Effector memory CD8-positive, alpha-beta T cell (primary cell): ENCODE measurements around the gene CACNA1C.
"Not testable (repeated sequence)": the region's sequence is repeated elsewhere in the genome, so short reads cannot be mapped to it uniquely, and the experiment has no call there.

Experiments
- ATAC-seq: fragments of 150-1000 bp; cut with Tn5 transposase; replicated peaks from 2 replicates; pipeline ENCODE4 v1.10.0; 2021; ENCODE audit warnings: mild to moderate bottlenecking, moderate library complexity
- DNase-seq, 3 experiments: peaks; one replicate each; pipeline ENCODE4 v3.0.0; 2021
- H3K27ac Mint-ChIP-seq, 2 donors: one replicate each; pipeline ENCODE4 v1.8.0; 2022; ENCODE audit warnings: mild to moderate bottlenecking in 2 of 2, mixed read lengths in 2 of 2, moderate library complexity in 2 of 2
- H3K27me3 Mint-ChIP-seq, 2 donors: one replicate each; pipeline ENCODE4 v1.8.0; 2022; ENCODE audit warnings: mixed read lengths in 2 of 2
- H3K36me3 Mint-ChIP-seq: one replicate; pipeline ENCODE4 v1.8.0; 2022; ENCODE audit warnings: mild to moderate bottlenecking, moderate library complexity, mixed read lengths; ENCODE audit not compliant: insufficient read depth
- H3K4me1 Mint-ChIP-seq, 2 donors: one replicate each; pipeline ENCODE4 v1.8.0; 2022; ENCODE audit warnings: low read depth in 2 of 2, mixed read lengths in 2 of 2
- H3K4me3 Mint-ChIP-seq, 2 donors: one replicate each; pipeline ENCODE4 v1.8.0; 2022; ENCODE audit warnings: mild to moderate bottlenecking in 2 of 2, mixed read lengths in 2 of 2, moderate library complexity in 2 of 2
- H3K9me3 Mint-ChIP-seq, 2 donors: one replicate each; pipeline ENCODE4 v1.8.0; 2022; ENCODE audit warnings: mixed read lengths in 2 of 2

The CACNA1C gene

DNA sequence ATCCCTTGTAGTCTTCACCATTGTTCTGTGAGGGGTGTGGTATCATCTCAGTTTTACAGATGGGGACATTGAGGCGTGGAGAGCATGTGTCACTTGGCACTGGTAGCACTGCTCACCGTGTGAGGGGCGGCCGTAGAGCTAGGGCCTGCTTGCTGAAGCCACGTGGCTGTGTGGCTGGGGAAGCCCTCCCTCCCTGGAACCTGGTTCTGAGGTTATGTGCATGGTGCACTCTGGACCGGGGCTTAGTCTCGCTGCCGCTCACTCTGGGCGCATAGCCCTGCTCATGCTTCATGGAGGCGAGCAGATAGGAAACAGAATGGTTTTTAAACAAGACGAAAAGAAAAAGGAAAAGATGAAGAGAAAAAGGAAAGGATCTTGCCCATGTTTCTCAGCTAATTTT, 46.1 kb downstream of the CACNA1C start:
- H3K27me3 Mint-ChIP-seq = peaks cover 18 to 28% of the 10 kb centered on the region in 2 donors
- no peak overlapping the region for H3K4me3 Mint-ChIP-seq
- H3K36me3 Mint-ChIP-seq = no peaks in the 10 kb centered on the region
- DNase-seq (no peak), ATAC-seq (no peak)
- no peak overlapping the region for H3K27ac Mint-ChIP-seq
- no peaks in the 10 kb centered on the region for H3K9me3 Mint-ChIP-seq
- H3K4me1 Mint-ChIP-seq = peaks cover 0 to 4% of the 10 kb centered on the region in 2 donors

DNA sequence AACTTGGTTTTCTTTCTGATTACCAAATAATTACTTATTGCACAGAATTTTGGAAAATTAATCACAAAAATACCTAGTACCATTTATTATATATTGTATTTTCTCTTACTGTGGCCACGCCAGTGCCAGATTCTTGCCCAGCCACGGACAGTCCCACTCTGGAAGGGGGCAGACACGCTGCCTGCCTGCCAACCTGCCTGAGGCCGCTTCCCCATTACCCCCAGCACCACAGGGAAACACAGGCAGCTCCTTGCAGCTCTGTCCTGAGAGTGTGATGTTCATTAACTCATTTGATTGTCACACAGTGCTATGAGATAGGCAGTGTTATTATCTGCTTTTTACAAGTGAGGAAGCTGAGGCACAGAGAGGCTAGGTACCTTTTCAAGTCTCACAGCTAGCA, 46.8 kb downstream of the CACNA1C start:
- no peaks in the 10 kb centered on the region for H3K9me3 Mint-ChIP-seq
- H3K4me1 Mint-ChIP-seq = peaks cover 0 to 2% of the 10 kb centered on the region in 2 donors
- ATAC-seq = no peak
- H3K4me3 Mint-ChIP-seq = no peak overlapping the region
- H3K27me3 Mint-ChIP-seq = peaks cover 18 to 29% of the 10 kb centered on the region in 2 donors
- H3K27ac Mint-ChIP-seq = no peak overlapping the region
- DNase-seq = no peak
- H3K36me3 Mint-ChIP-seq = no peaks in the 10 kb centered on the region

DNA sequence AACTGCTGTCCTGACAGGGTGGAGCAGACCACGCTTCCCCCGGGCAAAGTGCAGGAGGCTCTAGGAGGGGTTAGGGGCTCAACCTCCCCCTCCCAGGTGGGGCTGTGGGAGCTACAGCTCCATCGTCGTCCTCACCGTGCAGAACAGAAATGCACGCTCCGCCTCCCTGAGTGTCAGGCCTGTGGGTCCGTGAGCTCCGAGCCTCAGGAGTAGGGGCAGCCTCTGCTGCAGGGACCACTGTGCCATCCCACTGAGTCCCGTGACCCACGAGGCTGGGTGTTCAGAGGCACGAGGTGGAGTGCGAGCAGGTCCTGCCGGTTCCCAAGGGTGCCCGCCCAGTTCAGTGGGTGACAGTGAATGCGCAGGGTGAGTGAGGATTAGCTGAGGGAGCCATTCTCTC, 48.6 kb downstream of the CACNA1C start:
- no peaks in the 10 kb centered on the region for H3K9me3 Mint-ChIP-seq
- no peak for DNase-seq
- no peak for ATAC-seq
- no peak overlapping the region for H3K27ac Mint-ChIP-seq
- peaks cover 18 to 36% of the 10 kb centered on the region in 2 donors for H3K27me3 Mint-ChIP-seq
- H3K4me3 Mint-ChIP-seq = no peak overlapping the region
- no peaks in the 10 kb centered on the region for H3K36me3 Mint-ChIP-seq
- H3K4me1 Mint-ChIP-seq = no peaks in the 10 kb centered on the region

DNA sequence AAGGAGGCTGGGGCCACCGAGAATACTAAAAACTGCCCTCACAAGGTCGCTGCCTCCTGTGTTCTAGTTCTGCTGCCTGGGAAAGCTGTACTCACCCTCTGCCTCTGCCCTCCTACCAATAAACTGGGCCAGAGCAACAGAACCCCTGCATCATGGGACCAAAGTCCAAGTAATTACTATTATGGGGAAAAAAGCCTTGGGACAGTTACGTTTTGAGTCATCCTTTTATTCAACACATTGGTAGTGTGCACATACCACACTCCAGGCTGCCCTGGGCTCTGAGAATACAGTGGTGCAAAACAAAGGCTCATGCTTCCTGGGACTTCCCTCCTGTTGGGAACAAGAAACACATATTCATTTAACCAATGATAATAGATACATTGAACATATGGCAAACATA, 49.0 kb downstream of the CACNA1C start:
- no peak for ATAC-seq
- H3K27me3 Mint-ChIP-seq = peaks cover 18 to 36% of the 10 kb centered on the region in 2 donors

DNA sequence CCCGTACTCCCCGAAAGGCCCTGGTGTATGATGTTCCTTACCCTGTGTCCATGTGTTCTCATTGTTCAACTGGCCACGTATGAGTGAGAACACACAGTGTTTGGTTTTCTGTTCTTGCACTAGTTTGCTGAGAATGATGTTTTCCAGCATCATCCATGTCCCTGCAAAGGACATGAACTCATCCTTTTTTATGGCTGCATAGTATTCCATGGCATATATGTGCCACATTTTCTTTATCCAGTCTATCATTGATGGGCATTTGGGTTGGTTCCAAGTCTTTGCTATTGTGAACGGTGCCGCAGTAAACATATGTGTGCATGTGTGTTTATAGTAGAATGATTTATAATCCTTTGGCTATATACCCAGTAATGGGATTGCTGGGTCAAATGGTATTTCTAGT, 49.9 kb downstream of the CACNA1C start:
- H3K36me3 Mint-ChIP-seq, H3K9me3 Mint-ChIP-seq, H3K27ac Mint-ChIP-seq, H3K4me1 Mint-ChIP-seq, ATAC-seq, H3K4me3 Mint-ChIP-seq, DNase-seq: not testable (repeated sequence)
- H3K27me3 Mint-ChIP-seq = peaks cover 17 to 35% of the 10 kb centered on the region in 2 donors

More for the DNA sequence above, 49.0 kb downstream of the CACNA1C start:
- Mint-ChIP-seq H3K36me3 (no peaks in the 10 kb centered on the region), H3K4me3 (no peak overlapping the region), H3K27ac (no peak overlapping the region), H3K9me3 (no peaks in the 10 kb centered on the region), H3K4me1 (no peaks in the 10 kb centered on the region)
- DNase-seq = no peak

DNA sequence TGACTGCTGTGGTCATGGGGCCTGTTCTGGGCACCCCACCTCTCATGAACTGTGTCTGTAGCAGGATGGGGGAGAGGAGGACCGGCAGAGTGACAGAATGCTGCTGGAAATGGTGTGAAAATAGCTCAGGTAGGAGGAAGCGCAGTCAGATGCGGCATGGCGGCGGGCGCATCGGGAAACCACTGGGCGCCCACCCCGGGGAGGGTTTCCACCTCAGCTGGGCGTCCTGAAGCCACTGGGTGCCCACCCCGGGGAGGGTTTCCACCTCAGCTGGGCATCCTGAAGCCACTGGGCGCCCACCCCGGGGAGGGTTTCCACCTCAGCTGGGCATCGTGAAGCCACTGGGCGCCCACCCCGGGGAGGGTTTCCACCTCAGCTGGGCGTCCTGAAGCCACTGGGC, 52.6 kb downstream of the CACNA1C start:
- not testable (repeated sequence) for H3K27ac Mint-ChIP-seq, ATAC-seq, H3K9me3 Mint-ChIP-seq, H3K36me3 Mint-ChIP-seq, DNase-seq, H3K4me3 Mint-ChIP-seq, H3K4me1 Mint-ChIP-seq
- peaks cover 11 to 35% of the 10 kb centered on the region in 2 donors for H3K27me3 Mint-ChIP-seq

DNA sequence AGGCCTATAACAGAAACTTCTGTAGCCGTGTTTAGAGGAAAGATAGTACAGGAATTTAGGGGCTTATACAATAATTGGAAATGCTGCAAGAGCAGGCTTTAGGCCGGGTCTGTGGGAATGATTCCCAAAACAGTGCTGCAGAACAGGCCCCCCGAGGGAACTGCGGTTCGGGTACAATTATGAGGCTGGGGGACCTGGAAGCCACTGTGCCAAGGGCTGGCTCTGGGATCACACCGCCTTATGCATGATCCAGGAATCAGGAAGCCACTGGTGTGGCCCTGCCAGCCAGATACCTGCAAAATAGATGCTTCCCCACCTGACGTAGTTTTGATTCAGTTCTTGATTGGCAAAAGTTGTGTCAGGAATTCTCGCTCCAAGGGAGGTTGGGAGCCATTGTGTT, 55.4 kb downstream of the CACNA1C start:
- DNase-seq = no peak
- Mint-ChIP-seq H3K4me3 (no peak overlapping the region), H3K9me3 (no peaks in the 10 kb centered on the region), H3K27me3 (peaks cover 20 to 47% of the 10 kb centered on the region in 2 donors), H3K36me3 (no peaks in the 10 kb centered on the region), H3K27ac (no peak overlapping the region), H3K4me1 (no peaks in the 10 kb centered on the region)
- ATAC-seq = no peak

DNA sequence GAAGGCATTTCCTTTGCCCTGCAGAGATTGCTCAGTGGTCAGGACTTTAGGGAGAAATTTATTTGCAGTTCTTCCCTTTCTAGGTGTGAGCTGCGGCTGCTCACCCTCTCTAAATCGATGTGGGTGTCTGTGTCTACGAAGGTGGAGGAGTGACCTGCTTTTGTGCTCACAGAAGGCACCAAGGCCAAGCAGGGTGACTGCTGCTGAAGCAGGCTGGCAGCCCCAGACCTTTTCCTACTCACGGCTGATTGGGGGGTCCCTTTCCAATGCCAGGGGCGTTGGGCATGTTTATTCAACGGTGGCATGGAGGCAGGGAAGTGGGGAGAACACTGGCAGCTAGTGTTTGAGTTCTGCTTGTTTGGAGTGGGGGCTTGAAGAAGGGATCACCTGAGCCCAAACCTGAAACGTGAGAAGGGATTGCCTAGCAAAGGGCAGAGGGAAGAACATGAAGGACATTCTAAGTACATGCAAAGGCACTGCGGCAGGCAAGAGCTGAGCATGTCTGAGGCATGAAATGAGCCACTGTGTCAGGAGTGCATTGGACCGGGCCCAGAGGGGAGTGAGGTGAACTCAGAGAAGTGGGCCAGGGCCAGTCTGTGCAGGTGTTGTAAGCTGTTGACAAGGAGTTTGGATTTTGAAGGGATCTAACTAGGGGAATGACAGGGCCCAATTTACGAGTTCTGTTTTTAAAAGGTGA, 56.3 kb downstream of the CACNA1C start:
- DNase-seq (no peak), ATAC-seq (no peak)
- Mint-ChIP-seq H3K27me3 (peaks cover 20 to 47% of the 10 kb centered on the region in 2 donors), H3K27ac (no peak overlapping the region), H3K36me3 (no peaks in the 10 kb centered on the region), H3K4me1 (no peaks in the 10 kb centered on the region), H3K9me3 (no peaks in the 10 kb centered on the region), H3K4me3 (no peak overlapping the region)

DNA sequence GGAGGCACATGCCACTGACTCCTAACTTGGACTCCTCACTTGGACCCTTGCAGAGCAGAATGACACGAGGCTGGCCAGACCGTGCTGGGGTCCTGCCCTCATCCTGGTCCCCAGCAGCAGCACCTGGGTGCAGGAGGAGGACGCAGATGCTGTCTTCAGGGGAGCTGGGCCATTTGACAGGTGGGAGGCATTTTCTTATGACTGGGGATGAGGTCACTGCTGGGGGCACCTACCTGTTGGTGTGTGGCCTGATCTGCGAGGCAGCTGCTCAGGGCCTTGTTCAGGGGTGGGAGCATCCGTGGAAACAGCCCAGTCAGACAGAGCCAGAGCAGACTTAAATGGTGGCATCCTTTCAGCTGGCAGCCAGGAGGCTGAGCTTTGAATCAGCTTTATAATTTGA, 57.3 kb downstream of the CACNA1C start:
- Mint-ChIP-seq H3K27ac (no peak overlapping the region), H3K9me3 (no peaks in the 10 kb centered on the region), H3K27me3 (peaks cover 20 to 41% of the 10 kb centered on the region in 2 donors), H3K4me3 (no peak overlapping the region), H3K4me1 (no peaks in the 10 kb centered on the region), H3K36me3 (no peaks in the 10 kb centered on the region)
- DNase-seq = no peak
- no peak for ATAC-seq

DNA sequence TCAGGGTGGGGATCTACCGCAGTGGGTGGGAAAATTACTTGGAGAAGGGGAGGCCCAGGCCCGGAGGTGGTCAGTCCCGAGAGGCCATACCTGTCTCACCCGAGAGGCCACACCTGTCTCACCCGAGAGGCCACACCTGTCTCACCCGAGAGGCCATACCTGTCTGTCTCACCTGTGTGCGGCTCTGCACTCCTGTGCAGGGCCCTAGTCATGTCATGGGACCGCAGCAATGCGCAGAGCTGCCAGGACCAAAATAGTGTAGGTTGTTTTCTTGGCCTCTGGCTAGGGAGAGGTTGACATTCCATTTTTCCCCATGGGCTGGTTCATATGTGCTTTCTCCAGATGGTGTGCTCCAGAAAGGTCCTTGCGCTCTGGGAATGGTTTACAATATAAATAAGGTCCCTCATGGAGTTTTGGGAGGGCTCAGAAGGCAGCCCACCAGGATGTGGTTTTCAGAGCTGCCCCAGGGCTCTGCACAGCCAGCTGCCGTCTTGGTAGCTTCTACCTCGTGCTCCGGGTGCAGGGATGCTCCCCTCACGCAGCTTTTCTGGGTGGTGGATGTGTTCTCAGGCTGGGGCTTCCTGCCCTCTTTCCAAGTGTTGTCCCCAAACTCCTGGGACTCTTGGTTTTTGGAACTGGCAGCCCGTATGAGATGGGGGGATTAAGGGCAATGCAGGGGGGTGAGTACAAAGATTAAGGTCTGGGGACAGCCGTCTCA, 58.2 kb downstream of the CACNA1C start:
- Mint-ChIP-seq H3K27me3 (peaks cover 20 to 38% of the 10 kb centered on the region in 2 donors), H3K36me3 (no peaks in the 10 kb centered on the region), H3K4me1 (no peaks in the 10 kb centered on the region), H3K9me3 (no peaks in the 10 kb centered on the region), H3K27ac (no peak overlapping the region), H3K4me3 (no peak overlapping the region)
- no peak for DNase-seq
- ATAC-seq = no peak

DNA sequence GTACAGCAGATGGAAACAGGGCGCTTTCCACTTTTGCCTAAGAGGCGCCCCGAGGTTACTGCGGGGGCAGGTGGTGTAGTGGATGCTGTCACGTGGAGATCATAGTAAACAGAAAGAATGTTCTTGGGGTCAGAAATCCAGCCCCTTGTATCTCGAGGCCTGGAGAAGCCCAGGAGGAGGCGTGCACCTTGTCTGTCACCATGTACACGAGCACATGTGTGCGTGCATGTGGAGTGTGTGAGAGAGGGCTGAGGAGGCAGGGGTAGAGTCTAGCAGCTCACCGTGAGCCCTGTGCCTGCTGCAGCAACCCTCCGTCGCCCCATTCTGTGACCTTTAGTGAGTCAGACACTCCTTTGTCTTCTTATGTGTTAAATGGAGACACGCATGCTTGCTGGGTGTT, 59.0 kb downstream of the CACNA1C start:
- Mint-ChIP-seq H3K36me3 (no peaks in the 10 kb centered on the region), H3K9me3 (no peaks in the 10 kb centered on the region), H3K4me1 (no peaks in the 10 kb centered on the region), H3K4me3 (no peak overlapping the region), H3K27ac (peak overlapping the region in 1 of 2 donors; percentile 11), H3K27me3 (peaks cover 20 to 38% of the 10 kb centered on the region in 2 donors)
- DNase-seq (no peak), ATAC-seq (no peak)

DNA sequence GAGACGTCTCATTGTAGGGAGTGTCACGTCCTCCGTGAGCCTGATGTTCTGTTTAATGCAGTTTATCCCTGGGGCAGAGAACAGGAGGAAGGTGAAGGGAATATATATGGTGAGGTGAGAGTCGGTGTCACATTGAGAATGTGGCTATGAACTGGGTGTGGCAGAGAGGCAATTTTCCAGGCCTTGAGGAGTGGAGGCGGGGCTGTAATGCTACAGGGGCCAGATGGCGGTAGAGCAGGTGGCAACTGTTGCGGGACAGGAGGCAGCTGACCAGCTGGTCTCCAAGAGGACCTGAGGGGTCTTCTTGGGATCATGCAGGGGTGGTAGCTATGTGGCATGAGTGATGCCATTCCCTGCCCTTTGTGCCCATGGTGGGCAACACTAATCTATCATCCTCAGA, 59.6 kb downstream of the CACNA1C start:
- Mint-ChIP-seq H3K27ac (peak overlapping the region in 1 of 2 donors; percentile 11), H3K4me1 (no peaks in the 10 kb centered on the region), H3K36me3 (no peaks in the 10 kb centered on the region), H3K4me3 (no peak overlapping the region), H3K9me3 (no peaks in the 10 kb centered on the region), H3K27me3 (peaks cover 20 to 41% of the 10 kb centered on the region in 2 donors)
- DNase-seq (no peak), ATAC-seq (no peak)

DNA sequence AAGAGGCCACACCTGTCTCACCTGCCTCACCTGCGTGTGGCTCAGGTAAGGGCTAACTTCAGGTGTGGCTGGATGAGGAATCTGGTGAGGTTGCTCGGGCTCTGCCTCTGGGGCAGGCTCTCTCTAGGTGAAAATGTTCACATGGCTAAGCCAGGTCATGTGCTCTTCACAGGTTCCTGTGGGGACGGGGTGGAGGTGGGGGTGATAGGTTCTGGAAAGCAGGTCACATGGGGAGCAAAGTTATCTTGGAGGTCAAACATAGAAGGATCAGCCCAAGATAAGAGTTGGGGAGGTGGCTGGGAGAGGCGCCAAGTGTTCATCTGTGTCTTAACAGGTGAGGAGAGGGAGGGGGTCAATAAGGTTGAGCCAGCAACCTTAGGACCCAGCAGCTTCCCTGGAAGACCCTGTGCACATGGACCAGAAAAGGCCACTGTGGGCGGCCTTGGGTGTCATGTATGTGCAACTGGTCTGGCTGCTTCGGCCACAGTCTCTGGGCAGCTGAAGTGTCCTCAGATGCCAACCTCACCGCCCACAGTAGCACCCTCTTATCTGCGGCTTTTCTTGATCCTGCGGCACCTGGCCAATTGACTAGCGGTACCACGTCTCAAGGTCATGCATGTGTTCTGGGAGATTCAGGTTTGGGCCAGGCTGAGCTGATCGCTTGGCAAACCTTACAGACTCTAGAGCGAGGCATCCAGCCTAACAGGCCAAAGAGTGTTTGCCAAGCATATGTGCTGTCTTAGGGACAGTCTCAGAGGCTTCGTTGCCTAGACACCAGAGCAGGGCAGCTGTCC, 60.5 kb downstream of the CACNA1C start:
- H3K27me3 Mint-ChIP-seq = peaks cover 20 to 41% of the 10 kb centered on the region in 2 donors
- no peaks in the 10 kb centered on the region for H3K9me3 Mint-ChIP-seq
- no peaks in the 10 kb centered on the region for H3K36me3 Mint-ChIP-seq
- ATAC-seq (no peak), DNase-seq (no peak)
- H3K27ac Mint-ChIP-seq = no peak overlapping the region
- no peak overlapping the region for H3K4me3 Mint-ChIP-seq
- no peaks in the 10 kb centered on the region for H3K4me1 Mint-ChIP-seq
